DND-41 (cell line): ENCODE measurements around the gene WDR83.

Source experiments
- ATAC-seq: fragments of 200-7000 bp; cut with Tn5 transposase; 3 replicates; pipeline ENCODE4 v1.9.1; 2021; ENCODE audit warnings: low read depth; ENCODE audit not compliant: insufficient read depth
- DNase-seq: peaks from one replicate; pipeline ENCODE4 v3.0.0-alpha.2; 2020
- H2AFZ ChIP-seq: 2 replicates; pipeline ENCODE4 v1.6.0; 2012; ENCODE audit warnings: low read depth, low read length
- H3K27ac ChIP-seq: 2 replicates; pipeline ENCODE4 v1.5.1; 2012; ENCODE audit warnings: low read length, inconsistent platforms
- H3K27me3 ChIP-seq: fragments of 200-600 bp; sonication (generic); 2 replicates; pipeline ENCODE4 v1.6.0; 2012; ENCODE audit warnings: low read length, mild to moderate bottlenecking, inconsistent platforms; ENCODE audit not compliant: insufficient read depth, poor library complexity
- H3K36me3 ChIP-seq: 2 replicates; pipeline ENCODE4 v1.5.1; 2012; ENCODE audit warnings: low read length, inconsistent platforms; ENCODE audit not compliant: insufficient read depth
- H3K4me1 ChIP-seq: 2 replicates; pipeline ENCODE4 v1.5.1; 2012; ENCODE audit warnings: mild to moderate bottlenecking, low read length; ENCODE audit not compliant: insufficient read depth
- H3K4me2 ChIP-seq: 2 replicates; pipeline ENCODE4 v1.6.0; 2012; ENCODE audit warnings: mild to moderate bottlenecking, moderate library complexity, low read length, inconsistent platforms; ENCODE audit not compliant: insufficient read depth
- H3K4me3 ChIP-seq, 2 experiments: fragments of 200-600 bp in 1 of 2; shearing (Covaris generic) in 1 of 2; 2 replicates each; pipeline ENCODE4 v1.5.1; 2012 to 2016; ENCODE audit warnings: inconsistent platforms in 2 of 2, low read length in 2 of 2, mild to moderate bottlenecking in 2 of 2, low read depth in 1 of 2, moderate library complexity in 1 of 2
- H3K79me2 ChIP-seq: 2 replicates; pipeline ENCODE4 v1.6.0; 2012; ENCODE audit warnings: low read length, inconsistent platforms; ENCODE audit not compliant: insufficient read depth
- H3K9ac ChIP-seq: 2 replicates; pipeline ENCODE4 v1.6.0; 2012; ENCODE audit warnings: low read depth, mild to moderate bottlenecking, inconsistent platforms, low read length, moderate library complexity
- H3K9me3 ChIP-seq: 2 replicates; pipeline ENCODE4 v1.5.1; 2012; ENCODE audit warnings: low read length, moderate library complexity, mild to moderate bottlenecking, inconsistent platforms; ENCODE audit not compliant: insufficient read depth, severe bottlenecking
- H4K20me1 ChIP-seq: 2 replicates; pipeline ENCODE4 v1.6.0; 2012; ENCODE audit warnings: low read length; ENCODE audit not compliant: insufficient read depth
- EZH2 ChIP-seq: IDR thresholded peaks from 3 replicates; pipeline ENCODE4 v1.6.1; 2012; ENCODE audit warnings: borderline replicate concordance, low read depth, mild to moderate bottlenecking, moderate library complexity, low read length, inconsistent platforms; ENCODE audit not compliant: severe bottlenecking
- TF ChIP-seq, protein P1 (sequence below): IDR thresholded peaks from 2 replicates; pipeline ENCODE4 v1.5.1; 2012; ENCODE audit warnings: borderline replicate concordance, low read length, moderate library complexity, mild to moderate bottlenecking; ENCODE audit not compliant: poor library complexity, severe bottlenecking; ENCODE audit errors: extremely low read depth

WDR83 gene

GRCh38 chr19:12669270-12670158, 2.9 kb downstream of the WDR83 start:
- Histone ChIP-seq H3K27me3 (no peaks in the 10 kb centered on the region), H3K9ac (peak overlapping the region; percentile 74), H3K4me3 (peak overlapping the region; percentile 67 to 84), H3K79me2 (peaks cover 68% of the 10 kb centered on the region), H3K4me1 (peaks cover 50% of the 10 kb centered on the region), H3K9me3 (no peaks in the 10 kb centered on the region), H3K27ac (peak overlapping the region; percentile 94), H4K20me1 (peaks cover 20% of the 10 kb centered on the region), H2AFZ (peak overlapping the region; percentile 87), H3K4me2 (peak overlapping the region; percentile 77), H3K36me3 (peaks cover 54% of the 10 kb centered on the region)
- DNase-seq (peak; percentile 77), ATAC-seq (peak; percentile 36)
- TF ChIP-seq, protein P1, sequence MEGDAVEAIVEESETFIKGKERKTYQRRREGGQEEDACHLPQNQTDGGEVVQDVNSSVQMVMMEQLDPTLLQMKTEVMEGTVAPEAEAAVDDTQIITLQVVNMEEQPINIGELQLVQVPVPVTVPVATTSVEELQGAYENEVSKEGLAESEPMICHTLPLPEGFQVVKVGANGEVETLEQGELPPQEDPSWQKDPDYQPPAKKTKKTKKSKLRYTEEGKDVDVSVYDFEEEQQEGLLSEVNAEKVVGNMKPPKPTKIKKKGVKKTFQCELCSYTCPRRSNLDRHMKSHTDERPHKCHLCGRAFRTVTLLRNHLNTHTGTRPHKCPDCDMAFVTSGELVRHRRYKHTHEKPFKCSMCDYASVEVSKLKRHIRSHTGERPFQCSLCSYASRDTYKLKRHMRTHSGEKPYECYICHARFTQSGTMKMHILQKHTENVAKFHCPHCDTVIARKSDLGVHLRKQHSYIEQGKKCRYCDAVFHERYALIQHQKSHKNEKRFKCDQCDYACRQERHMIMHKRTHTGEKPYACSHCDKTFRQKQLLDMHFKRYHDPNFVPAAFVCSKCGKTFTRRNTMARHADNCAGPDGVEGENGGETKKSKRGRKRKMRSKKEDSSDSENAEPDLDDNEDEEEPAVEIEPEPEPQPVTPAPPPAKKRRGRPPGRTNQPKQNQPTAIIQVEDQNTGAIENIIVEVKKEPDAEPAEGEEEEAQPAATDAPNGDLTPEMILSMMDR = peak; percentile 23
- TF ChIP-seq EZH2 = no peak

GRCh38 chr19:12670159-12670928, 3.7 kb downstream of the WDR83 start:
- peaks cover 63% of the 10 kb centered on the region for H3K79me2 ChIP-seq
- peak overlapping the region; percentile 67 to 84 for H3K4me3 ChIP-seq
- H3K36me3 ChIP-seq = peaks cover 52% of the 10 kb centered on the region
- H3K4me1 ChIP-seq = peaks cover 45% of the 10 kb centered on the region
- no peaks in the 10 kb centered on the region for H3K27me3 ChIP-seq
- TF ChIP-seq, protein P1 = no peak
- TF ChIP-seq EZH2 = no peak
- H3K4me2 ChIP-seq = peak overlapping the region; percentile 77
- DNase-seq (peak; percentile 25), ATAC-seq (no peak)
- peaks cover 23% of the 10 kb centered on the region for H4K20me1 ChIP-seq
- H3K9me3 ChIP-seq = no peaks in the 10 kb centered on the region
- H3K9ac ChIP-seq = peak overlapping the region; percentile 74
- peak overlapping the region; percentile 94 for H3K27ac ChIP-seq
- peak overlapping the region; percentile 87 for H2AFZ ChIP-seq

DNA sequence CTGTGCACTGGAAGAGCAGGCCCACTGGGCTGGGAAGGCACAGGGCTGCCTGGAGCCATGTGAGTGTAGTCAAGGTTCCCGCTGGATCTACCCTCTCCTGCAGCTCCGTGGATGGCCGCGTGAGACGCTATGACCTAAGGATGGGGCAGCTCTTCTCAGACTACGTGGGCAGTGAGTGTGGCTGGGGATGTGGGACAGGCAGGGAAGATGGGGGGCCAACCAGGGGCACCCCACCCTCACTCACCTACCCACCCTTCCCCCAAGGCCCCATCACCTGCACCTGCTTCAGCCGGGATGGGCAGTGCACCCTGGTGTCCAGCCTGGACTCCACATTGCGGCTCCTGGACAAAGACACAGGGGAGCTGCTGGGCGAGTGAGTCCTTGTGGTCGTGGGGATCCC, 6.1 kb downstream of the WDR83 start:
- Histone ChIP-seq H3K27me3 (no peaks in the 10 kb centered on the region), H3K27ac (no peak overlapping the region), H4K20me1 (peaks cover 41% of the 10 kb centered on the region), H3K36me3 (peaks cover 71% of the 10 kb centered on the region), H3K79me2 (peaks cover 58% of the 10 kb centered on the region), H2AFZ (no peak overlapping the region), H3K4me2 (no peak overlapping the region), H3K4me1 (peaks cover 25% of the 10 kb centered on the region), H3K9ac (no peak overlapping the region), H3K9me3 (no peaks in the 10 kb centered on the region), H3K4me3 (no peak overlapping the region)
- ATAC-seq (no peak), DNase-seq (no peak)
- no peak for TF ChIP-seq EZH2
- TF ChIP-seq, protein P1 = no peak
